GM13976 (cell line): Measurements from ENCODE around the gene PLCB1.
A peak's percentile ranks its signal among the peaks of the same experiment; 100 is the strongest.

ENCODE experiments used
- DNase-seq: peaks from one replicate; pipeline ENCODE4 v3.0.0; 2012; ENCODE audit warnings: low spot score
- CTCF ChIP-seq: IDR thresholded peaks from 2 replicates; pipeline ENCODE4 v1.5.1; 2012; ENCODE audit warnings: borderline replicate concordance, mild to moderate bottlenecking; ENCODE audit not compliant: insufficient read depth; ENCODE audit errors: extremely low read depth, missing control alignments, control extremely low read depth
- in situ Hi-C: fragments of 300-500 bp; cut with MboI; formaldehyde crosslinking; loops from one replicate; pipeline ENCODE4 v1.12.0; 2022; ENCODE audit warnings: low sequenced_read_pairs, mixed read lengths, inconsistent platforms; ENCODE audit not compliant: unreplicated experiment

PLCB1 gene

GRCh38 chr20:8128291-8129060 is 3.6 kb upstream of the PLCB1 start:
- in situ Hi-C loops, result loop anchor here (25.0 kb wide), 1 partner anchor 584 kb away; no protein-coding TSS in a partner anchor
- TF ChIP-seq CTCF, result no peak
- DNase-seq, result no peak

- no peak for DNase-seq
- in situ Hi-C loops, result loop anchor here (25.0 kb wide), 1 partner anchor 583 kb away; no protein-coding TSS in a partner anchor
- no peak for TF ChIP-seq CTCF
These were observed 2.7 kb upstream of the PLCB1 start for GRCh38 chr20:8129211-8129976.

GRCh38 chr20:8130840-8131526 is 1.1 kb upstream of the PLCB1 start:
- DNase-seq, result no peak
- no peak for TF ChIP-seq CTCF
- in situ Hi-C loops, result loop anchor here (25.0 kb wide), 1 partner anchor 581 kb away; no protein-coding TSS in a partner anchor

- no peak for TF ChIP-seq CTCF
- peak; percentile 16 for DNase-seq
- in situ Hi-C loops, result loop anchor here (25.0 kb wide), 1 partner anchor 580 kb away; no protein-coding TSS in a partner anchor
These were observed 631 bp downstream of the PLCB1 start for GRCh38 chr20:8132484-8133309.

GRCh38 chr20:8133310-8133768 is 1.3 kb downstream of the PLCB1 start:
- in situ Hi-C loops, result loop anchor here (25.0 kb wide), 1 partner anchor 579 kb away; no protein-coding TSS in a partner anchor
- TF ChIP-seq CTCF, result no peak
- DNase-seq, result no peak
